ENCODE measurements around the gene NAE1. TPM values are rescaled to one million over a fixed set of nuclear protein-coding genes. Genes with fewer than 3 reads are reported as not detected.
A peak's percentile ranks its signal among the peaks of the same experiment; 100 is the strongest.

NAE1 gene
- total and polyA plus RNA-seq, 2 donors from 2014 or later: 37.5 to 45.6 TPM

- H3K4me3 ChIP-seq (ENCODE audit: low read length in 3 of 3): no peak overlapping the region
- H3K27me3 ChIP-seq (ENCODE audit: control insufficient read depth, insufficient read depth, low read length): no peaks in the 10 kb centered on the region
- peaks cover 0 to 8% (median 0%) of the 10 kb centered on the region in 3 donors for H3K4me1 ChIP-seq (ENCODE audit: control insufficient read depth in 2 of 3, insufficient read depth in 2 of 3, low read depth in 1 of 3, low read length in 3 of 3)
- TF ChIP-seq, protein P1, sequence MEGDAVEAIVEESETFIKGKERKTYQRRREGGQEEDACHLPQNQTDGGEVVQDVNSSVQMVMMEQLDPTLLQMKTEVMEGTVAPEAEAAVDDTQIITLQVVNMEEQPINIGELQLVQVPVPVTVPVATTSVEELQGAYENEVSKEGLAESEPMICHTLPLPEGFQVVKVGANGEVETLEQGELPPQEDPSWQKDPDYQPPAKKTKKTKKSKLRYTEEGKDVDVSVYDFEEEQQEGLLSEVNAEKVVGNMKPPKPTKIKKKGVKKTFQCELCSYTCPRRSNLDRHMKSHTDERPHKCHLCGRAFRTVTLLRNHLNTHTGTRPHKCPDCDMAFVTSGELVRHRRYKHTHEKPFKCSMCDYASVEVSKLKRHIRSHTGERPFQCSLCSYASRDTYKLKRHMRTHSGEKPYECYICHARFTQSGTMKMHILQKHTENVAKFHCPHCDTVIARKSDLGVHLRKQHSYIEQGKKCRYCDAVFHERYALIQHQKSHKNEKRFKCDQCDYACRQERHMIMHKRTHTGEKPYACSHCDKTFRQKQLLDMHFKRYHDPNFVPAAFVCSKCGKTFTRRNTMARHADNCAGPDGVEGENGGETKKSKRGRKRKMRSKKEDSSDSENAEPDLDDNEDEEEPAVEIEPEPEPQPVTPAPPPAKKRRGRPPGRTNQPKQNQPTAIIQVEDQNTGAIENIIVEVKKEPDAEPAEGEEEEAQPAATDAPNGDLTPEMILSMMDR (IDR thresholded peaks at IDR 0.05; ENCODE audit: borderline replicate concordance, extremely low read depth, insufficient read depth): no peak
- H3K27ac ChIP-seq (ENCODE audit: low read depth in 2 of 2, low read length in 2 of 2): no peak overlapping the region
- no peaks in the 10 kb centered on the region for H3K36me3 ChIP-seq (ENCODE audit: control insufficient read depth in 2 of 3, insufficient read depth in 3 of 3, low read length in 3 of 3)
- DNase-seq (peak in 2 of 5 donors; percentile 13 to 24), FAIRE-seq (no peak)
- no peak overlapping the region for H3K9ac ChIP-seq (ENCODE audit: low read length in 3 of 3)
- intact Hi-C loops (cut with DNase I): no loop called here
- no peaks in the 10 kb centered on the region for H3K9me3 ChIP-seq (ENCODE audit: control insufficient read depth in 2 of 3, insufficient read depth in 1 of 3, low read length in 3 of 3)
Measured at GRCh38 chr16:66832661-66833305, 2.0 kb upstream of the NAE1 start.

- Histone ChIP-seq H3K36me3 (ENCODE audit: control insufficient read depth in 2 of 3, insufficient read depth in 3 of 3, low read length in 3 of 3) (peaks cover 0 to 2% (median 0%) of the 10 kb centered on the region in 3 donors), H3K27ac (ENCODE audit: low read depth in 2 of 2, low read length in 2 of 2) (no peak overlapping the region), H3K9ac (ENCODE audit: low read length in 3 of 3) (no peak overlapping the region), H3K4me1 (ENCODE audit: control insufficient read depth in 2 of 3, insufficient read depth in 2 of 3, low read depth in 1 of 3, low read length in 3 of 3) (peaks cover 0 to 8% (median 0%) of the 10 kb centered on the region in 3 donors), H3K9me3 (ENCODE audit: control insufficient read depth in 2 of 3, insufficient read depth in 1 of 3, low read length in 3 of 3) (no peaks in the 10 kb centered on the region), H3K4me3 (ENCODE audit: low read length in 3 of 3) (no peak overlapping the region), H3K27me3 (ENCODE audit: control insufficient read depth, insufficient read depth, low read length) (no peaks in the 10 kb centered on the region)
- FAIRE-seq (no peak), DNase-seq (peak in 1 of 5 donors; percentile 9)
- TF ChIP-seq, protein P1 (IDR thresholded peaks at IDR 0.05; ENCODE audit: borderline replicate concordance, extremely low read depth, insufficient read depth): no peak
- intact Hi-C loops (cut with DNase I): no loop called here
Measured at GRCh38 chr16:66832190-66832589, 1.4 kb upstream of the NAE1 start.

GRCh38 chr16:66824006-66824405, 6.8 kb downstream of the NAE1 start:
- H3K9me3 ChIP-seq (ENCODE audit: control insufficient read depth in 2 of 3, insufficient read depth in 1 of 3, low read length in 3 of 3): no peaks in the 10 kb centered on the region
- peaks cover 12 to 34% (median 22%) of the 10 kb centered on the region in 3 donors for H3K36me3 ChIP-seq (ENCODE audit: control insufficient read depth in 2 of 3, insufficient read depth in 3 of 3, low read length in 3 of 3)
- FAIRE-seq (no peak), DNase-seq (no peak)
- H3K27ac ChIP-seq (ENCODE audit: low read depth in 2 of 2, low read length in 2 of 2): no peak overlapping the region
- no peak overlapping the region for H3K4me3 ChIP-seq (ENCODE audit: low read length in 3 of 3)
- TF ChIP-seq, protein P1 (IDR thresholded peaks at IDR 0.05; ENCODE audit: borderline replicate concordance, extremely low read depth, insufficient read depth): no peak
- no peak overlapping the region for H3K9ac ChIP-seq (ENCODE audit: low read length in 3 of 3)
- H3K27me3 ChIP-seq (ENCODE audit: control insufficient read depth, insufficient read depth, low read length): no peaks in the 10 kb centered on the region
- no peaks in the 10 kb centered on the region for H3K4me1 ChIP-seq (ENCODE audit: control insufficient read depth in 2 of 3, insufficient read depth in 2 of 3, low read depth in 1 of 3, low read length in 3 of 3)
- intact Hi-C loops (cut with DNase I): no loop called here

All from kidney (tissue), 14 donors.